Omental fat pad (tissue), 4 donors: ENCODE results near the gene AGTPBP1. TPM values are rescaled to one million over a fixed set of nuclear protein-coding genes. Genes with fewer than 3 reads are reported as not detected.

Experiments used
- ATAC-seq: fragments of 150-250 bp; one replicate; pipeline ENCODE4 v1.9.1; 2016; ENCODE audit warnings: mild to moderate bottlenecking, moderate library complexity; ENCODE audit not compliant: low FRiP score
- DNase-seq: peaks from one replicate; pipeline ENCODE4 v3.0.0-alpha.2; 2019; ENCODE audit warnings: low spot score
- CTCF ChIP-seq, 3 donors: fragments of 450-650 bp; IDR thresholded peaks; one replicate each; pipeline ENCODE4 v1.5.1; 2016 to 2017; ENCODE audit warnings: antibody characterized with exemption in 3 of 3, mild to moderate bottlenecking in 3 of 3, moderate library complexity in 2 of 3
- total RNA-seq, 4 donors: library from RNA; depleted of rRNA; stranded (reverse); fragments of >200 nt; gene quantifications; one replicate each; pipeline ENCODE4 v1.1.0, GENCODE V29; 2016

AGTPBP1 gene
- total RNA-seq, 4 donors from 2014 or later = 20.3 to 29.8 (median 22.3) TPM

GRCh38 chr9:85700330-85700729, 41.4 kb downstream of the AGTPBP1 start:
- no peak for TF ChIP-seq CTCF (IDR thresholded peaks at IDR 0.05)
- ATAC-seq (no peak), DNase-seq (no peak)

- TF ChIP-seq CTCF (IDR thresholded peaks at IDR 0.05) = no peak
- DNase-seq (no peak), ATAC-seq (no peak)
These were observed 53.4 kb downstream of the AGTPBP1 start for GRCh38 chr9:85688361-85688760.

GRCh38 chr9:85685081-85685480, 56.7 kb downstream of the AGTPBP1 start:
- ATAC-seq (no peak), DNase-seq (no peak)
- no peak for TF ChIP-seq CTCF (IDR thresholded peaks at IDR 0.05)

- TF ChIP-seq CTCF (IDR thresholded peaks at IDR 0.05) = no peak
- ATAC-seq (no peak), DNase-seq (no peak)
These were observed 65.0 kb downstream of the AGTPBP1 start for GRCh38 chr9:85676790-85677189.

GRCh38 chr9:85667374-85667773, 74.4 kb downstream of the AGTPBP1 start:
- DNase-seq (no peak), ATAC-seq (no peak)
- no peak for TF ChIP-seq CTCF (IDR thresholded peaks at IDR 0.05)

GRCh38 chr9:85666086-85666485, 75.7 kb downstream of the AGTPBP1 start:
- TF ChIP-seq CTCF (IDR thresholded peaks at IDR 0.05) = no peak
- DNase-seq (no peak), ATAC-seq (no peak)

- no peak for TF ChIP-seq CTCF (IDR thresholded peaks at IDR 0.05)
- no peak for ATAC-seq
- no peak for DNase-seq
These were observed 79.2 kb downstream of the AGTPBP1 start for GRCh38 chr9:85662573-85662972.
